GM21423 (cell line): Measurements from ENCODE around the gene POLR1A.

ENCODE experiments used
- ATAC-seq: cut with Tn5 transposase; IDR thresholded peaks from one replicate; pipeline ENCODE4 v1.9.1; 2021; ENCODE audit warnings: mild to moderate bottlenecking, moderate library complexity; ENCODE audit not compliant: unreplicated experiment

Gene POLR1A

GRCh38 chr2:85986121-85986520 lies 119.6 kb downstream of the POLR1A start:
- ATAC-seq = no peak

GRCh38 chr2:85984788-85985187 lies 120.9 kb downstream of the POLR1A start:
- no peak for ATAC-seq

GRCh38 chr2:85983766-85984165 lies 121.9 kb downstream of the POLR1A start:
- no peak for ATAC-seq

GRCh38 chr2:85981579-85982247 lies 124.0 kb downstream of the POLR1A start:
- ATAC-seq = no peak

- no peak for ATAC-seq
These were observed 126.6 kb downstream of the POLR1A start for GRCh38 chr2:85978883-85979780.

GRCh38 chr2:85976106-85976920 lies 129.4 kb downstream of the POLR1A start:
- no peak for ATAC-seq

- ATAC-seq = no peak
These were observed 130.1 kb downstream of the POLR1A start for GRCh38 chr2:85975581-85975980.

GRCh38 chr2:85974390-85974789 lies 131.3 kb downstream of the POLR1A start:
- ATAC-seq = no peak

GRCh38 chr2:85972355-85972754 lies 133.3 kb downstream of the POLR1A start:
- no peak for ATAC-seq

- no peak for ATAC-seq
These were observed 134.3 kb downstream of the POLR1A start for GRCh38 chr2:85971366-85971765.
